Activated CD8-positive, alpha-beta T cell treated with anti-CD3 and anti-CD28 coated beads for 36 hours (primary cell): ENCODE measurements around the gene TMEM143. TPM values are rescaled to one million over a fixed set of nuclear protein-coding genes. Genes with fewer than 3 reads are reported as not detected.

Experiments used
- ATAC-seq: fragments of 200-7000 bp; cut with Tn5 transposase; one replicate; pipeline ENCODE4 v1.10.0; 2021; ENCODE audit warnings: mild to moderate bottlenecking, moderate library complexity
- CTCF ChIA-PET: fragments of 350-600 bp; sonication (Branson Sonifier 250); formaldehyde crosslinking; loops from one replicate; lab custom pipeline; 2021; ENCODE audit warnings: antibody characterized with exemption; lab: Charles Lee
- POLR2A ChIA-PET: fragments of 350-600 bp; sonication (Branson Sonifier 250); formaldehyde crosslinking; loops from one replicate; lab custom pipeline; 2021; ENCODE audit warnings: antibody characterized with exemption; lab: Charles Lee
- DNase-seq: peaks from one replicate; pipeline ENCODE4 v3.0.0-alpha.2; 2020
- H3K27ac Mint-ChIP-seq: one replicate; pipeline ENCODE4 v1.8.0; 2021; ENCODE audit warnings: mild to moderate bottlenecking, mixed read lengths
- H3K27me3 Mint-ChIP-seq: one replicate; pipeline ENCODE4 v1.8.0; 2021; ENCODE audit warnings: mixed read lengths
- H3K36me3 Mint-ChIP-seq: one replicate; pipeline ENCODE4 v1.8.0; 2021; ENCODE audit warnings: low read depth, mixed read lengths
- H3K4me1 Mint-ChIP-seq: one replicate; pipeline ENCODE4 v1.8.0; 2021; ENCODE audit warnings: low read depth, mixed read lengths
- H3K4me3 Mint-ChIP-seq: one replicate; pipeline ENCODE4 v1.8.0; 2021; ENCODE audit warnings: mild to moderate bottlenecking, moderate library complexity, mixed read lengths
- H3K9me3 Mint-ChIP-seq: one replicate; pipeline ENCODE4 v1.8.0; 2021; ENCODE audit warnings: mixed read lengths
- intact Hi-C: fragments of 100-400 bp; cut with micrococcal nuclease; formaldehyde crosslinking; loops from one replicate; pipeline ENCODE4 v1.10.0; 2022
- total RNA-seq, 2 experiments: library from RNA; stranded (reverse); gene quantifications; one replicate each; pipeline ENCODE4 v1.2.3, GENCODE V29; 2021
- TF ChIP-seq, protein P1 (sequence below): fragments of 200-600 bp; IDR thresholded peaks from one replicate; pipeline ENCODE4 v1.8.0; 2022; ENCODE audit warnings: antibody characterized with exemption, mild to moderate bottlenecking

TMEM143 gene
- total RNA-seq, 2 experiments from 2014 or later: 19.4 to 21.7 TPM

DNA sequence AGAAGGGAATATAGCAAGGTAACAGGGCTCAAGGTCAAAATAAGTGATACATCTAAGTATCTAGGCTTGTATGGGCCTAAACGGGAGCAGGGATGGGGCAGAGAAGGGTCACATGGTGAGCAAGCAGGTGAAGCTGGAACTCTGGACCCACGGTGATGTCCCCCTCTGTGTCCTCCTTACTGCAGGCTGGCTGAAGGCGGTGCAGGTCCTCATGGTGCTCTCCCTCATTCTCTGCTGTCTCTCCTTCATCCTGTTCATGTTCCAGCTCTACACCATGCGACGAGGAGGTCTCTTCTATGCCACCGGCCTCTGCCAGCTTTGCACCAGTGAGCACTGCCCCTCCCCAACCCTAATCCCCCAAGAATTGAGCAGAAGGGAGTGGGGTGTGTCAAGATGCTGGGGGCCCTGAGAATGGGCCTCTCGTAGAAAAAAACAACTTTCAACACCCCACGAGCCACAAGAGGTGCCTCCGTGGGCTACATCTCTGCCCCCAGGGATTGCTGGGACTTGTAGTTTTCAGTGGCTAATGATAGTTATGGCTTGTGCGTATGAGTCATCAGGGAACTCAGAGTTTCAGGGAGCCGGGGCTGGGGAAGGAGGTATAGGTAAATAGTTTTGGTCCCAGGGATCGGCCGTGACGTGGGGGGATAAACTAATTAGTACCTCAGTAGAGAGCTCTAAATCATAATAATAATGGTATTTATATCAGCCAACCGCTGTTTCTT is 34.4 kb downstream of the TMEM143 start:
- peak overlapping the region; percentile 70 for H3K4me3 Mint-ChIP-seq
- POLR2A ChIA-PET: interaction anchor here (1.0 to 1.9 kb wide), 5 partner anchors 8 to 289 kb away, joined by 3 to 11 read pairs (median 4); a partner anchor contains a TSS
- intact Hi-C loops: no loop called here
- peaks cover 3% of the 10 kb centered on the region for H3K9me3 Mint-ChIP-seq
- DNase-seq (peak; percentile 72), ATAC-seq (no peak)
- H3K27me3 Mint-ChIP-seq: no peaks in the 10 kb centered on the region
- TF ChIP-seq, protein P1, sequence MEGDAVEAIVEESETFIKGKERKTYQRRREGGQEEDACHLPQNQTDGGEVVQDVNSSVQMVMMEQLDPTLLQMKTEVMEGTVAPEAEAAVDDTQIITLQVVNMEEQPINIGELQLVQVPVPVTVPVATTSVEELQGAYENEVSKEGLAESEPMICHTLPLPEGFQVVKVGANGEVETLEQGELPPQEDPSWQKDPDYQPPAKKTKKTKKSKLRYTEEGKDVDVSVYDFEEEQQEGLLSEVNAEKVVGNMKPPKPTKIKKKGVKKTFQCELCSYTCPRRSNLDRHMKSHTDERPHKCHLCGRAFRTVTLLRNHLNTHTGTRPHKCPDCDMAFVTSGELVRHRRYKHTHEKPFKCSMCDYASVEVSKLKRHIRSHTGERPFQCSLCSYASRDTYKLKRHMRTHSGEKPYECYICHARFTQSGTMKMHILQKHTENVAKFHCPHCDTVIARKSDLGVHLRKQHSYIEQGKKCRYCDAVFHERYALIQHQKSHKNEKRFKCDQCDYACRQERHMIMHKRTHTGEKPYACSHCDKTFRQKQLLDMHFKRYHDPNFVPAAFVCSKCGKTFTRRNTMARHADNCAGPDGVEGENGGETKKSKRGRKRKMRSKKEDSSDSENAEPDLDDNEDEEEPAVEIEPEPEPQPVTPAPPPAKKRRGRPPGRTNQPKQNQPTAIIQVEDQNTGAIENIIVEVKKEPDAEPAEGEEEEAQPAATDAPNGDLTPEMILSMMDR: no peak
- H3K4me1 Mint-ChIP-seq: peaks cover 70% of the 10 kb centered on the region
- peak overlapping the region; percentile 88 for H3K27ac Mint-ChIP-seq
- H3K36me3 Mint-ChIP-seq: peaks cover 58% of the 10 kb centered on the region
- CTCF ChIA-PET: interaction anchor here (0.7 to 9.8 kb wide), 3 partner anchors 11 to 160 kb away, joined by 3 to 247 read pairs (median 3); partner anchors contain the start of genes EMP3 and KDELR1

GRCh38 chr19:48325265-48325910 is 38.4 kb downstream of the TMEM143 start, which contains the start of gene EMP3:
Gene EMP3 (plus strand): TSS chr19:48325552. CDS start chr19:48326845, 1,293 bp downstream.
- CTCF ChIA-PET: interaction anchor here (1.4 to 15.2 kb wide), 3 partner anchors 6 to 59 kb away, joined by 3 to 247 read pairs (median 7); no protein-coding TSS in a partner anchor
- Mint-ChIP-seq H3K4me1 (peaks cover 71% of the 10 kb centered on the region), H3K9me3 (peaks cover 3% of the 10 kb centered on the region), H3K27ac (peak within 1 kb of the TSS; percentile 98), H3K27me3 (no peaks in the 10 kb centered on the region), H3K36me3 (peaks cover 51% of the 10 kb centered on the region), H3K4me3 (peak within 1 kb of the TSS; percentile 95)
- peak; percentile 93 for DNase-seq
- ATAC-seq: peak; percentile 43
- TF ChIP-seq, protein P1: no peak
- intact Hi-C loops: no loop called here
- POLR2A ChIA-PET: interaction anchor here (0.9 to 5.6 kb wide), 4 partner anchors 9 to 122 kb away, joined by 3 to 47 read pairs (median 4); no protein-coding TSS in a partner anchor

- H3K4me1 Mint-ChIP-seq: peaks cover 51% of the 10 kb centered on the region
Observed at GRCh38 chr19:48321622-48322591, 41.8 kb downstream of the TMEM143 start.

DNA sequence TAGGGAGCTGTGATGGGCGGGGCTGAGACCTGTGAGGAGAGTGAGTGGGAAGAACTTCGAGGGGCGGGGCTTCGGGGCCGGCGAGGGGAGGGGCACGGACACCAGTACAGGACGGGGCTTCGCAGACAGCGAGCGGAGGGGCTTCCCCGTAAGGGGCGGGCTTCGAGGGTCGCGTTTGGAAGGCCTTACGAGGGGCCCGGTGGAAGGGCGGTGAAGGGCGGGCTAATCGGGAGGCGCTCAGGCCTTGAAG is 42.4 kb downstream of the TMEM143 start:
- POLR2A ChIA-PET: interaction anchor here (1.0 to 5.6 kb wide), 7 partner anchors 9 to 211 kb away, joined by 3 to 47 read pairs (median 3); partner anchors contain the start of gene PLA2G4C
- H3K27ac Mint-ChIP-seq: peak overlapping the region; percentile 96
- DNase-seq: peak; percentile 100
- intact Hi-C loops: loop anchor here (2.0 kb wide), 1 partner anchor 14 kb away; no protein-coding TSS in a partner anchor
- H3K4me1 Mint-ChIP-seq: peaks cover 47% of the 10 kb centered on the region
- peaks cover 16% of the 10 kb centered on the region for H3K36me3 Mint-ChIP-seq
- ATAC-seq: peak; percentile 75
- TF ChIP-seq, protein P1: no peak
- H3K4me3 Mint-ChIP-seq: peak overlapping the region; percentile 82
- CTCF ChIA-PET: interaction anchor here (1.0 to 15.2 kb wide), 4 partner anchors 9 to 70 kb away, joined by 4 to 247 read pairs (median 6); partner anchors contain the start of genes KDELR1, SYNGR4 and TMEM143
- no peaks in the 10 kb centered on the region for H3K9me3 Mint-ChIP-seq
- no peaks in the 10 kb centered on the region for H3K27me3 Mint-ChIP-seq

More at GRCh38 chr19:48321622-48322591, 41.8 kb downstream of the TMEM143 start:
- Mint-ChIP-seq H3K27ac (peak overlapping the region; percentile 96), H3K36me3 (peaks cover 20% of the 10 kb centered on the region), H3K4me3 (peak overlapping the region; percentile 82), H3K27me3 (no peaks in the 10 kb centered on the region), H3K9me3 (no peaks in the 10 kb centered on the region)
- TF ChIP-seq, protein P1: no peak
- POLR2A ChIA-PET: interaction anchor here (1.0 to 5.6 kb wide), 8 partner anchors 8 to 211 kb away, joined by 3 to 47 read pairs (median 3); partner anchors contain the start of gene PLA2G4C
- CTCF ChIA-PET: interaction anchor here (0.6 to 15.2 kb wide), 5 partner anchors 9 to 70 kb away, joined by 3 to 247 read pairs (median 5); partner anchors contain the start of genes KDELR1, SYNGR4 and TMEM143
- intact Hi-C loops: loop anchor here (2.0 kb wide), 1 partner anchor 13 kb away; no protein-coding TSS in a partner anchor
- DNase-seq: peak; percentile 98
- peak; percentile 65 for ATAC-seq
